Activated CD8-positive, alpha-beta memory T cell treated with anti-CD3 and anti-CD28 coated beads for 36 hours (primary cell): ENCODE results near the gene MTFP1. TPM values are rescaled to one million over a fixed set of nuclear protein-coding genes. Genes with fewer than 3 reads are reported as not detected.

ENCODE experiments used
- CTCF ChIA-PET: fragments of 350-600 bp; sonication (Branson Sonifier 250); formaldehyde crosslinking; loops from one replicate; lab custom pipeline; 2021; ENCODE audit warnings: antibody characterized with exemption; lab: Charles Lee
- POLR2A ChIA-PET: fragments of 350-600 bp; sonication (Branson Sonifier 250); formaldehyde crosslinking; loops from one replicate; lab custom pipeline; 2021; ENCODE audit warnings: antibody characterized with exemption; lab: Charles Lee
- total RNA-seq, 2 experiments: library from RNA; stranded (reverse); gene quantifications; one replicate each; pipeline ENCODE4 v1.2.3, GENCODE V29; 2021

Gene MTFP1, protein sequence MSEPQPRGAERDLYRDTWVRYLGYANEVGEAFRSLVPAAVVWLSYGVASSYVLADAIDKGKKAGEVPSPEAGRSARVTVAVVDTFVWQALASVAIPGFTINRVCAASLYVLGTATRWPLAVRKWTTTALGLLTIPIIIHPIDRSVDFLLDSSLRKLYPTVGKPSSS
- total RNA-seq: 100 to 1,000 TPM; 125 to 126 TPM

DNA sequence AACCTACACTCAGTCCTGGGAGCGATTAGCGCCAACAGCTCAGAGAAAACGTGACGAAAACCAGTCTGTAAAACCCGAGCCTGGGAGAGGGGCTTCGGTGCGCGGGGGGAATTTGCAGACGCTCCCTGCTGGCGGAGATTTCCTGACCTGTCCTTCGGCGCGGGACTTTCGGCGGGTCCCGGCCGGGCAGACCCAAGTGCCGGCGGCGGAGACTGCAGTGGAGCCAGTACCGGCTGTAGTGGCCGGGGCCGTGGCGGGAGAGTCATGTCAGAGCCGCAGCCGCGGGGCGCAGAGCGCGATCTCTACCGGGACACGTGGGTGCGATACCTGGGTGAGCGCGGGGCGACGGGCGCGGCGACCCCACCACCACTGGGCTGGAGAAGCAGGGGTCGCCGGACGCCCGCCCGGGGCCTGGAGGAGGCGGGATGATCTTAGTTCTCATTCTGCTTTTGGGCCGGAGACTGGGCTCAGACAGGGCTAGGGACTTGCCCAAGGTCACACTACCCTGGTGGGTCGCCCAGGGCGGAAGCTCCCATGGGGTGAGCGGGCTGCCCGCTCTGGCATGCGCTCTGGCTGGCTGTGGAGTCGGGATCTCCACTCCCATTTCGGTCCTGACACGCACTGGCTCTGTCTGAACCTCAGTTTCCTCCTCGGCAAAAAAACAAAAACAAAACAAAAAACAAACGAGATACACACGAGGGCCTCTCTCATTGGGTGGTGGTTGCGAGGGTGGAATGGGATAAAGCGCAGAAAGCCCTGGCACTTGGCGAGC is at the start of gene MTFP1:
Gene MTFP1, plus strand, starts transcription at position 153 of the 772 bp plus-strand sequence. Its CDS starts 112 bp downstream, at position 265.
- CTCF ChIA-PET: interaction anchor here (0.8 to 4.1 kb wide), 11 partner anchors 9 to 138 kb away, joined by 3 to 22 read pairs (median 4); no protein-coding TSS in a partner anchor
- POLR2A ChIA-PET: interaction anchor here (0.6 to 3.8 kb wide), 7 partner anchors 29 to 257 kb away, joined by 3 to 17 read pairs (median 4); partner anchors contain the start of genes CCDC157, SEC14L2 and SF3A1

DNA sequence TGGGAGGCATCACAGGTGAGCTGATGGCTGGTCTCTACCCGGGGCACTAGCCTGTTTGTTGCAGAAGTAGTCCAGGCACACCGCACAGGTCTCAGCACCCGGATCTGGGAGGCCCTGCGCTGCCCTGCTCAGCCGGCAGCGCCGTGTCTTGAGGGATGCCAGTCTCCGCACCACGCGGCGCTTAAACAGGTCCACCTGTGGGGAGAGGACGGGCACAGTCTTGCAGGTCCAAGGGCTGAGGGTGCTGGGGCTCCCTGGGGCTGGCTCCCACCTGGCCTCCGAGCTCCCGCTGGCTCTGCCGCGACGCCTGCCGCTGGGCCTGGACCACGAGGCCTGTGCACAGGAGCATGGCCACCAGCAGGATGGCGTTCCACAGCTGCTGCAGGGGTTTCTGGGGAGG is 45.6 kb upstream of the MTFP1 start:
- CTCF ChIA-PET: interaction anchor here (1.0 kb wide), 2 partner anchors 76 to 93 kb away, joined by 3 to 5 read pairs; no protein-coding TSS in a partner anchor
- POLR2A ChIA-PET: interaction anchor here (0.7 kb wide), 1 partner anchor 542 kb away, joined by 3 read pairs; no protein-coding TSS in a partner anchor

DNA sequence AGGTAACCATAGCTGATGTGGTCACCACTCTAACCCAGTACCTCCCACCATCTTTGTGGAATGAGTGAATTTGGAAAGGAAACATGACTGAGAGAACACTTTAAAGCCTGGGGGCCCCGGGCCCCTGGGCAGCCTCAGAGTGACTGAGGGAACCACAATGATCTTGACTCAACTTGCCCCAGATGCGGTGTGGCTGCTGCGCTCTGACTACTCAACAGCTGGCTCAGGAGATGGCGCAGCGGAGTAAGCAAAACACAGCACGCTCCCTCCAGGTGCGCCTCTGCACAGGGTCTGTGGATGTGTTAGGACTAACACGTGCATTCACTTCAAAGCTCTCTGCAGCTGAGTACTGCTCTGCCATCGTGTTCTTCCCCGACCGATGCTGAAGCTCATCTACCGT is 44.3 kb upstream of the MTFP1 start:
- ChIA-PET POLR2A (no interaction called here), CTCF (interaction anchor here (0.7 to 1.6 kb wide), 4 partner anchors 9 to 93 kb away, joined by 3 to 12 read pairs (median 4); no protein-coding TSS in a partner anchor)

DNA sequence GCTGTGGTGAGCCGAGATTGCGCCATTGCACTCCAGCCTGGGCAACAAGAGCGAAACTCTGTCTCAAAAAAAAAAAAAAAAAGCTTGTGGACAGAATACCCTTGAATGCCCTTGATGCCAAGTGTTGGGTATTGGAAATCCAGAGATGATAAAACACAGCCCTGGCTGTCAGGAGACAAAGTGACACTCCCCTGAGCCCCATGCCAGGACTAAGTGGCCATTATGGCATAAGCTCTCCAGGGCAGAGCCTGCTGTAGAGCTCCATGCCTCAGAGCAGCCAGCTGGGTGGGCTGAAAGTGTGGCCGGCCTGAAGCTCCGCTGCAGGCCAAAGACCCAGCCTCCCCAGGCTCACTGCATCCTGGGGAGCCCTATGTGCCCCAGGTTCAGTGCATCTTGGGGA is 43.2 kb upstream of the MTFP1 start:
- ChIA-PET POLR2A (no interaction called here), CTCF (interaction anchor here (1.0 to 1.6 kb wide), 3 partner anchors 24 to 121 kb away, joined by 3 to 12 read pairs (median 3); no protein-coding TSS in a partner anchor)

DNA sequence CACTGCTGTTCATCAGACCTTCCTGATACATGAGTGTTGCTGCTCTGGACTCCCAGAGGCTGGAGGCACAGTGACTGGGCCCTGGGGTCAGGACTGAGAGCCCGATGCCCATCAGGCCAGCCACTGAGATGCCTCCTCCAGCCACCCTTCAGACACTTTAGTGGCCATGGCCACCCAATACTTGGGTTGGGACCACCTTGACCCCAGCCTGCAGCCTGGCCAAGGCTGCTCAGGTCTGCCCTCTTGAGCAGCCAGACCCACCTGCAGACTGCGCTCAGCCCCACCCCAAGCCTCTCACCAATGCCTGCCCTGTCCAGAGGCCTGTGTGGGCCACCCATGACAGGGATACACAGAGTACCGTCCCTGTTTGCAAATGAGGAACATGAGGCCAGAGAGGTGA is 42.5 kb upstream of the MTFP1 start:
- POLR2A ChIA-PET: no interaction called here
- CTCF ChIA-PET: interaction anchor here (1.1 to 9.5 kb wide), 3 partner anchors 24 to 95 kb away, joined by 3 to 214 read pairs (median 12); partner anchors contain the start of gene CASTOR1

DNA sequence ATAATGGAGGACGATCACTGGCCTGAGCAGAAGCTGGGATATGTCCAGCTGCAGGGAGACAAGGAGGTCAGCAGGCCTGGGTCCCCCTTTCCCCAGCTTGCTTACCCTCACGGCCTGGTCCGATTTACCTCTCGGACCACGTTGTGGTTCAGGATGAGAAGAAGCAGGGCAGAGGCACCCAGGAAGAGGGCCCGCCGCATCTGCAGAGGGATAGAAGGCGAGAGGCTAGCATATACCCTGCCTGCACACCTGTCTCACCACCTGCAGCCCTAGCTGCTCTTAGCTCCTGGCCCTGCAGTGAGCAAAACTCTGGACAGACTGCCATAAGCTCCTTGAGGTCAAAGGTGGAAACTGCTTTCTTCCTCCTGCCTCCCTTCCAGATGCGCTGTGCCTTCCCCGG is 39.6 kb upstream of the MTFP1 start:
- ChIA-PET CTCF (interaction anchor here (0.7 to 9.5 kb wide), 5 partner anchors 13 to 123 kb away, joined by 3 to 214 read pairs (median 4); partner anchors contain the start of gene CASTOR1), POLR2A (no interaction called here)

GRCh38 chr22:30386608-30386959 is 39.0 kb upstream of the MTFP1 start:
- POLR2A ChIA-PET: interaction anchor here (1.2 kb wide), 1 partner anchor 98 kb away, joined by 10 read pairs; no protein-coding TSS in a partner anchor
- CTCF ChIA-PET: interaction anchor here (1.1 to 9.5 kb wide), 5 partner anchors 14 to 124 kb away, joined by 3 to 214 read pairs (median 8); partner anchors contain the start of genes CASTOR1 and TBC1D10A

DNA sequence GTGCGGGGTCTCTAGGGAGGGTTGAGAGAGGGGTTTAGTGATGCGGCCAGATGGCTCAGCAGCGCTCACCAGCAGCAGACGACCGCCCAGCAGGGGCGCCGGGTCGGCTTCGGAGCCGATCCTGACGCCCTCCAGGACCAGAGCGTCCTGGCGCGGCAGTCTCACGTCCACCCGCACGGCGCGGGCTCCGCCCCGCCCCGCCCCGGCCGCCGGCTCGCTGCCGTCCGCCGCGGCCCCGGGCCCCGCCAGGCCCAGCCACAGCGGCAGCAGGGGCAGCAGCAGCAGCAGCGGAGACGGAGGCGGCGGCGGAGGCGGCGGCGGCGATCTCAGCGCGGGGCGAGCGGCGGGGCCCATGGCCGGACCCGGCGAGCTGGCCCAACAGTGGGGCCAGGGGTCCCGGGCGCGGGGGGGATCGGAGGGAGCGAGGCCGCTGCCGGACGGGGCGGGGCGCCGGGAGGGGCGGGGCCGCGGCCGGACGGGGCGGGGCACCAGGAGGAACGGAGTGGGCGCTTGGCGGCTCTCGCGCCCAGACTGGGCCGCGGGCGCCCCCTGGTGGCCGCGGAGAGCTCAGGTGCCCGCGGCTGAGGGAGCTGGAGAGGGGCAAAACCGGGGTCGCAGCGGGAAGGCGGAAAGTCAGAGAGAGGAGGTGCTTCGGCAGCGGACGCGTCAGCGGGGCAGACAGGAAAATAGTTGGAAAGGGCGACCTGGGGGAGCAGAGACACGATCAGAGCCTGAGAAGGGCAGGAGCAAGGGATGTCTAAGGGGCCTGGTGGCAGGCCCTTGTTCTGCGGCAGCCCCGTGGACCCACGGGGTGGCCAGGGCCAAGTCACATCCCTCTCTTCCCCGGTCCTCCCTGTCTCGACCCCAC is 38.4 kb upstream of the MTFP1 start, which contains the start of gene RNF215:
Gene RNF215, minus strand, starts transcription at position 452 of the 868 bp plus-strand sequence. Its CDS starts 98 bp downstream, at position 354.
- ChIA-PET CTCF (interaction anchor here (0.6 to 11.1 kb wide), 21 partner anchors 9 to 132 kb away, joined by 3 to 214 read pairs (median 4); partner anchors contain the start of genes CASTOR1, CCDC157, SEC14L2 and SF3A1), POLR2A (interaction anchor here (1.2 kb wide), 1 partner anchor 99 kb away, joined by 10 read pairs; no protein-coding TSS in a partner anchor)

GRCh38 chr22:30390974-30391691 is 34.4 kb upstream of the MTFP1 start:
- ChIA-PET POLR2A (interaction anchor here (0.7 kb wide), 1 partner anchor 35 kb away, joined by 3 read pairs; the partner anchor contains the start of gene MTFP1), CTCF (interaction anchor here (0.7 to 11.1 kb wide), 17 partner anchors 10 to 283 kb away, joined by 3 to 214 read pairs (median 4); partner anchors contain the start of genes CASTOR1, CCDC157 and SF3A1)

DNA sequence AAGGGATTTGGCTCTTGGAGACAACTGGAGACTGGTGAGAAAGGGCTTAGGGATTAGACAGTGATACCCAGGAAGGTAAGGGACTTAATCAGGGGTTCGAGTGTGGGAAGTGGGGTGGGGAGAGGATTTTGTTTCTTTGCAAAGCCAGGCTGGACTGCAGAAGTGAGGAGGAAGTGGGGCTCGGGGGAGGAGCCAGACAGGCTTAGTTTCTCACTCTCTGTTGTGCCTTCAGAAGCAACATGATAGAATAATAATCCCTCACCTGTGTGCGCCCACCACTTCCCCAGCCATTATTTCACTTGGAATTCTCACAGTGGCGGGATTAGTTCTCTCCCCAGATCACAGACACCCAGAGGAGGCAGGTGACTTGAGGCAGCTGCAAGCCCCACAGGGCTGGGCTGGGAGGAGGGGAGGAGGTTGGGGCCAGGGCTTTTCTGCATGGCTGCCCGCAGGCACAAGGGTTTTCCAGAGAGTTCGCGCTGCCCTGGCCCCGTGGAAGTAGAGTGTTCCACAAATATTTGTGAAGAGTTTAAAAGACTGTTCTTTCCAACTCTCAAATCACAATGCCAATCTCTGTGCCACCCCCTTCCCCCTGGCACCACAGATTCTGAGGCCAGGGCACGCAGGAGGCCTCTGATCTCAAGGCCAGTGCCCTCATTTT is 32.8 kb upstream of the MTFP1 start:
- POLR2A ChIA-PET: no interaction called here
- CTCF ChIA-PET: interaction anchor here (0.6 to 11.1 kb wide), 4 partner anchors 20 to 103 kb away, joined by 3 to 214 read pairs (median 38); partner anchors contain the start of gene CASTOR1

DNA sequence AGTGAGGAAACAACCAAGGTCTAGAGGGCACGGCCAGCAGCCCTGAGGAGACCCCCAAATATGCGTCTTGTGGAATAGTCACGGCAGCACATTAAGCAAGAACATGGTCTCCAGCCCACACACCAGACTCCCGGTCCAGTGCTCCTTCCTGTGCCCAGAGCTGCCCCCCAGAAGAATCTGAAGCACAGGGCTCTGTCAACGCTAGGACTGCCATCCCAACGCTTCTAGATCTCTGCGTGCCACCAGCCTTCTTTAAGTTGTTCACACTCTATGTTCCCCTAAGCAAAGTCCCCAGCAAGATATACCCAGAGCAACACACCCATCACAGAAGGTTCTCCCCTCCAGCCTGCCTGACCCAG is 32.3 kb upstream of the MTFP1 start:
- POLR2A ChIA-PET: no interaction called here
- CTCF ChIA-PET: interaction anchor here (5.6 to 11.1 kb wide), 2 partner anchors 92 to 105 kb away, joined by 29 to 70 read pairs; partner anchors contain the start of gene CASTOR1

GRCh38 chr22:30393885-30394284 is 31.7 kb upstream of the MTFP1 start:
- POLR2A ChIA-PET: interaction anchor here (0.6 to 1.3 kb wide), 2 partner anchors 30 to 711 kb away, joined by 3 to 4 read pairs; no protein-coding TSS in a partner anchor
- CTCF ChIA-PET: interaction anchor here (0.7 to 11.1 kb wide), 4 partner anchors 16 to 105 kb away, joined by 4 to 70 read pairs (median 18); partner anchors contain the start of gene CASTOR1

DNA sequence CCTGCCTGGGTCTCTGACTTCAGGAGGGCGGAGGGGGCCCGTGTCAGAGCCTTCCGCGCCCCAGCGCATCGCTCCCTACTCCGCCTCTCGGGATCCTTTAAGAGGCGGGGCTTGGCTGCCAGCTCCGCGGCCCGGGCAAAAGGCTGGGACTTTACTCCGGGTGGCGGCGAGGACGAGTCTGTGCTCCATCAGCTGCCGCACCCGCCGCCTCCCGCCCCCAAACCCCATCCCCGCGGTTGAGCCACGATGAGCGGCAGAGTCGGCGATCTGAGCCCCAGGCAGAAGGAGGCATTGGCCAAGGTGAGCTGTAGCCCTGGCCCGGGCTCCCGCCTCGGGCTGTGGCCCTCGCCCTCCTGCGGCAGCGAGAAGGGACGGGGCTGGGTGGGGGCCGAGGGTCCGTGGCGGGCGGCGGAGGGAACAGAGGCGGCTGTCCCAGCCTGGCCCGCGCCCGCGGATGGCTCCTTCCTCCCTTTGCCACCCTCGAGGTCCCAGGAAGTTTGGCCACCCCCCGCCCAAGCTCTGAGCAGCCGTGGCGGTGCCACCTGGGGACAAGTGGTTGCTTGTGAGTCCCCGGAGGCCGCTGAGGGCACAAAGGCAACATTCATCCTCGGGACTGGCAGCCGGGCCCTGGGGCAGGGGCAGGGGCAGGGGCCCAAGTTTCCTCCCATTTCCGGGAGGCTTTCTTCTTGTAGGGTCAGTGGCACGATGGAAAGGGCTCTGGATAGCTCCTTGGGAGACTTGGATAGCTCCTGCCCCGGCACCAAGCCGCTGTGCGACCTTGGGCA is 28.5 kb upstream of the MTFP1 start, which contains the start of gene SEC14L2:
Gene SEC14L2, plus strand, starts transcription at position 148 of the 785 bp plus-strand sequence. Its CDS starts 99 bp downstream, at position 247.
- POLR2A ChIA-PET: interaction anchor here (0.6 to 2.2 kb wide), 5 partner anchors 14 to 176 kb away, joined by 3 to 17 read pairs (median 3); partner anchors contain the start of gene MTFP1

DNA sequence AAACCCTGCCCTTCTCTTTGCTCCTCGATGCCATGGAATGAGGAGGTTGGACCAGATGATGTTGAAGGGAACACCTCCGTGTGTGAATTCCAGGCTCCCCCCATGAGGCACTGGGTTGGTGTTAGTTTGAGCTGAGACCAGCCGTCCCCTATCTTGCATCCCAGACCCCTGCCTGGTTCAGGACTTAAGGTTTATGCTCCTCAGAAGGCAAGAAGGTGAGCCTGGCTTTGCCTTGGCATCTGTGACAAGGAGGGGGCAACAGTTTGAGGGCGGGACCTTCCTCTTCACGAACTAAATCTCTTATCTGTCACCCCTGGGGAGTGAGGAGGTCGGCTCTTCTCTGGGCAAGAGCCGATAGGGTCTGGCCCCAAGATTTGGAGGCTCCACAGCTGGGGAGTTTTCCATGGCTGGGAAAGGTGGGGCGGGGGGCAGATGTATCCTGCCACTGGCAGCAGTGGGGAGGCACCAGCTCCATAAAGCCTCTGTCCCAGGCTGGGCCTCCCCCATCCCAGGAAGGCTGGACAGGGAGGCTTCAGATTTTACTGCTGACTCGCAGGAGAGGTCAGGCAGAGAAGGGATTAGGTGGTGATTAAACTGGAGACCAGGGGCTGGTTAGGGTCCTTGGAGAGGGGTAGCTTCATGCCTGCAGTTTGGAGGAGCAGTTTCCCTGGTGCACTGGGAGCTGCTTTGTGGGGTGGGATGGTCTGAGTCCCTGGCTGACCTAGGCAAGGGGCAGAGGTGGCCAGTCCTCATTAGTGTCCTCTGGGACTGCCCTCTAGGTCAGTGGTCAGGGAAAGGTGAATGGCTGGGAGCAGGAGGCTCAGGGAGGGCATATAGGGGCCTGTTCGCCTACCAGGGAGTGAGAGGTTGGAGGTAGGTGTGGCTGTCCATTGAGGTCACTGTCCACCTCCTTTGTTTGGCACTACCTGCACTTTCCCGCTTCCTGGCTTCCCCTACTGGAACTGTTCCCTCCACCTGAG is 27.6 kb upstream of the MTFP1 start:
- POLR2A ChIA-PET: interaction anchor here (0.5 to 2.2 kb wide), 4 partner anchors 26 to 203 kb away, joined by 3 to 17 read pairs (median 6); partner anchors contain the start of gene MTFP1
- CTCF ChIA-PET: interaction anchor here (0.8 to 11.1 kb wide), 6 partner anchors 9 to 287 kb away, joined by 3 to 70 read pairs (median 6); partner anchors contain the start of genes CASTOR1 and RNF215

More for the DNA sequence above, 28.5 kb upstream of the MTFP1 start, which contains the start of gene SEC14L2:
- CTCF ChIA-PET: interaction anchor here (0.7 to 11.1 kb wide), 7 partner anchors 8 to 210 kb away, joined by 3 to 70 read pairs (median 4); partner anchors contain the start of genes CASTOR1, RNF215 and TCN2
